ENCODE results near the gene MAN1A1. TPM values are rescaled to one million over a fixed set of nuclear protein-coding genes. Genes with fewer than 3 reads are reported as not detected.

The MAN1A1 gene
- total and polyA plus RNA-seq, 2 of the 8 experiments (the other 6 are each of a cell fraction or from before 2014, with no cell fraction given): 1.8 to 5.4 TPM

GRCh38 chr6:119345114-119345513 is 4.4 kb downstream of the MAN1A1 start (continued):
- TF ChIP-seq, protein P1, sequence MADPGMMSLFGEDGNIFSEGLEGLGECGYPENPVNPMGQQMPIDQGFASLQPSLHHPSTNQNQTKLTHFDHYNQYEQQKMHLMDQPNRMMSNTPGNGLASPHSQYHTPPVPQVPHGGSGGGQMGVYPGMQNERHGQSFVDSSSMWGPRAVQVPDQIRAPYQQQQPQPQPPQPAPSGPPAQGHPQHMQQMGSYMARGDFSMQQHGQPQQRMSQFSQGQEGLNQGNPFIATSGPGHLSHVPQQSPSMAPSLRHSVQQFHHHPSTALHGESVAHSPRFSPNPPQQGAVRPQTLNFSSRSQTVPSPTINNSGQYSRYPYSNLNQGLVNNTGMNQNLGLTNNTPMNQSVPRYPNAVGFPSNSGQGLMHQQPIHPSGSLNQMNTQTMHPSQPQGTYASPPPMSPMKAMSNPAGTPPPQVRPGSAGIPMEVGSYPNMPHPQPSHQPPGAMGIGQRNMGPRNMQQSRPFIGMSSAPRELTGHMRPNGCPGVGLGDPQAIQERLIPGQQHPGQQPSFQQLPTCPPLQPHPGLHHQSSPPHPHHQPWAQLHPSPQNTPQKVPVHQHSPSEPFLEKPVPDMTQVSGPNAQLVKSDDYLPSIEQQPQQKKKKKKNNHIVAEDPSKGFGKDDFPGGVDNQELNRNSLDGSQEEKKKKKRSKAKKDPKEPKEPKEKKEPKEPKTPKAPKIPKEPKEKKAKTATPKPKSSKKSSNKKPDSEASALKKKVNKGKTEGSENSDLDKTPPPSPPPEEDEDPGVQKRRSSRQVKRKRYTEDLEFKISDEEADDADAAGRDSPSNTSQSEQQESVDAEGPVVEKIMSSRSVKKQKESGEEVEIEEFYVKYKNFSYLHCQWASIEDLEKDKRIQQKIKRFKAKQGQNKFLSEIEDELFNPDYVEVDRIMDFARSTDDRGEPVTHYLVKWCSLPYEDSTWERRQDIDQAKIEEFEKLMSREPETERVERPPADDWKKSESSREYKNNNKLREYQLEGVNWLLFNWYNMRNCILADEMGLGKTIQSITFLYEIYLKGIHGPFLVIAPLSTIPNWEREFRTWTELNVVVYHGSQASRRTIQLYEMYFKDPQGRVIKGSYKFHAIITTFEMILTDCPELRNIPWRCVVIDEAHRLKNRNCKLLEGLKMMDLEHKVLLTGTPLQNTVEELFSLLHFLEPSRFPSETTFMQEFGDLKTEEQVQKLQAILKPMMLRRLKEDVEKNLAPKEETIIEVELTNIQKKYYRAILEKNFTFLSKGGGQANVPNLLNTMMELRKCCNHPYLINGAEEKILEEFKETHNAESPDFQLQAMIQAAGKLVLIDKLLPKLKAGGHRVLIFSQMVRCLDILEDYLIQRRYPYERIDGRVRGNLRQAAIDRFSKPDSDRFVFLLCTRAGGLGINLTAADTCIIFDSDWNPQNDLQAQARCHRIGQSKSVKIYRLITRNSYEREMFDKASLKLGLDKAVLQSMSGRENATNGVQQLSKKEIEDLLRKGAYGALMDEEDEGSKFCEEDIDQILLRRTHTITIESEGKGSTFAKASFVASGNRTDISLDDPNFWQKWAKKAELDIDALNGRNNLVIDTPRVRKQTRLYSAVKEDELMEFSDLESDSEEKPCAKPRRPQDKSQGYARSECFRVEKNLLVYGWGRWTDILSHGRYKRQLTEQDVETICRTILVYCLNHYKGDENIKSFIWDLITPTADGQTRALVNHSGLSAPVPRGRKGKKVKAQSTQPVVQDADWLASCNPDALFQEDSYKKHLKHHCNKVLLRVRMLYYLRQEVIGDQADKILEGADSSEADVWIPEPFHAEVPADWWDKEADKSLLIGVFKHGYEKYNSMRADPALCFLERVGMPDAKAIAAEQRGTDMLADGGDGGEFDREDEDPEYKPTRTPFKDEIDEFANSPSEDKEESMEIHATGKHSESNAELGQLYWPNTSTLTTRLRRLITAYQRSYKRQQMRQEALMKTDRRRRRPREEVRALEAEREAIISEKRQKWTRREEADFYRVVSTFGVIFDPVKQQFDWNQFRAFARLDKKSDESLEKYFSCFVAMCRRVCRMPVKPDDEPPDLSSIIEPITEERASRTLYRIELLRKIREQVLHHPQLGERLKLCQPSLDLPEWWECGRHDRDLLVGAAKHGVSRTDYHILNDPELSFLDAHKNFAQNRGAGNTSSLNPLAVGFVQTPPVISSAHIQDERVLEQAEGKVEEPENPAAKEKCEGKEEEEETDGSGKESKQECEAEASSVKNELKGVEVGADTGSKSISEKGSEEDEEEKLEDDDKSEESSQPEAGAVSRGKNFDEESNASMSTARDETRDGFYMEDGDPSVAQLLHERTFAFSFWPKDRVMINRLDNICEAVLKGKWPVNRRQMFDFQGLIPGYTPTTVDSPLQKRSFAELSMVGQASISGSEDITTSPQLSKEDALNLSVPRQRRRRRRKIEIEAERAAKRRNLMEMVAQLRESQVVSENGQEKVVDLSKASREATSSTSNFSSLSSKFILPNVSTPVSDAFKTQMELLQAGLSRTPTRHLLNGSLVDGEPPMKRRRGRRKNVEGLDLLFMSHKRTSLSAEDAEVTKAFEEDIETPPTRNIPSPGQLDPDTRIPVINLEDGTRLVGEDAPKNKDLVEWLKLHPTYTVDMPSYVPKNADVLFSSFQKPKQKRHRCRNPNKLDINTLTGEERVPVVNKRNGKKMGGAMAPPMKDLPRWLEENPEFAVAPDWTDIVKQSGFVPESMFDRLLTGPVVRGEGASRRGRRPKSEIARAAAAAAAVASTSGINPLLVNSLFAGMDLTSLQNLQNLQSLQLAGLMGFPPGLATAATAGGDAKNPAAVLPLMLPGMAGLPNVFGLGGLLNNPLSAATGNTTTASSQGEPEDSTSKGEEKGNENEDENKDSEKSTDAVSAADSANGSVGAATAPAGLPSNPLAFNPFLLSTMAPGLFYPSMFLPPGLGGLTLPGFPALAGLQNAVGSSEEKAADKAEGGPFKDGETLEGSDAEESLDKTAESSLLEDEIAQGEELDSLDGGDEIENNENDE (IDR thresholded peaks at IDR 0.05; ENCODE audit: insufficient replicate concordance, low read length): no peak
- TF ChIP-seq GABPA (IDR thresholded peaks at IDR 0.05; ENCODE audit: borderline replicate concordance, insufficient read depth, low read length): no peak
- TF ChIP-seq CREB1 (IDR thresholded peaks at IDR 0.05): no peak
